HuH-7 (cell line): ENCODE results near the gene LTV1.
"Not testable (repeated sequence)": the region's sequence is repeated elsewhere in the genome, so short reads cannot be mapped to it uniquely, and the experiment has no call there.

Source experiments
- DNase-seq: peaks from one replicate; pipeline ENCODE4 v3.0.0; 2011; ENCODE audit warnings: low spot score

The LTV1 gene

GRCh38 chr6:143842461-143842901 is 657 bp upstream of the LTV1 start:
- DNase-seq, result no peak

GRCh38 chr6:143843677-143843999 is 500 bp downstream of the LTV1 start:
- no peak for DNase-seq

GRCh38 chr6:143844006-143844405 is 868 bp downstream of the LTV1 start:
- no peak for DNase-seq

GRCh38 chr6:143845033-143845432 is 1.9 kb downstream of the LTV1 start:
- no peak for DNase-seq

GRCh38 chr6:143851706-143852105 is 8.6 kb downstream of the LTV1 start:
- not testable (repeated sequence) for DNase-seq

- not testable (repeated sequence) for DNase-seq
These were observed 11.9 kb downstream of the LTV1 start for GRCh38 chr6:143855057-143855456.

GRCh38 chr6:143856762-143857161 is 13.6 kb downstream of the LTV1 start:
- not testable (repeated sequence) for DNase-seq

GRCh38 chr6:143857651-143858050 is 14.5 kb downstream of the LTV1 start:
- no peak for DNase-seq

- no peak for DNase-seq
These were observed 16.9 kb downstream of the LTV1 start for GRCh38 chr6:143859891-143860660.

GRCh38 chr6:143863771-143864170 is 20.6 kb downstream of the LTV1 start:
- DNase-seq, result no peak

- DNase-seq, result no peak
These were observed 21.1 kb downstream of the LTV1 start, which contains the start of gene ZC2HC1B for GRCh38 chr6:143864234-143864633. Gene ZC2HC1B (plus strand): TSS chr6:143864474. CDS start chr6:143864540, 66 bp downstream.

GRCh38 chr6:143867236-143867635 is 24.1 kb downstream of the LTV1 start:
- DNase-seq, result no peak

GRCh38 chr6:143868808-143869207 is 25.7 kb downstream of the LTV1 start:
- DNase-seq, result not testable (repeated sequence)

GRCh38 chr6:143871202-143871730 is 28.1 kb downstream of the LTV1 start:
- not testable (repeated sequence) for DNase-seq

- no peak for DNase-seq
These were observed 29.1 kb downstream of the LTV1 start for GRCh38 chr6:143872201-143872600.

GRCh38 chr6:143873600-143873999 is 30.5 kb downstream of the LTV1 start:
- not testable (repeated sequence) for DNase-seq

GRCh38 chr6:143874503-143874902 is 31.4 kb downstream of the LTV1 start:
- not testable (repeated sequence) for DNase-seq

GRCh38 chr6:143877584-143878271 is 34.6 kb downstream of the LTV1 start:
- no peak for DNase-seq

- DNase-seq, result no peak
These were observed 35.2 kb downstream of the LTV1 start for GRCh38 chr6:143878272-143878760.

GRCh38 chr6:143880412-143880811 is 37.3 kb downstream of the LTV1 start:
- no peak for DNase-seq

GRCh38 chr6:143882401-143882930 is 39.3 kb downstream of the LTV1 start:
- DNase-seq, result no peak

- DNase-seq, result no peak
These were observed 41.2 kb downstream of the LTV1 start for GRCh38 chr6:143884216-143884900.
